HG03354 (cell line): ENCODE results near the gene ABLIM1.

Experiments
- ATAC-seq: cut with Tn5 transposase; IDR thresholded peaks from one replicate; pipeline ENCODE4 v1.9.1; 2021; ENCODE audit warnings: mild to moderate bottlenecking; ENCODE audit not compliant: unreplicated experiment, poor library complexity, severe bottlenecking

Gene ABLIM1

GRCh38 chr10:114387784-114388183 is 270.3 kb downstream of the ABLIM1 start:
- no peak for ATAC-seq

DNA sequence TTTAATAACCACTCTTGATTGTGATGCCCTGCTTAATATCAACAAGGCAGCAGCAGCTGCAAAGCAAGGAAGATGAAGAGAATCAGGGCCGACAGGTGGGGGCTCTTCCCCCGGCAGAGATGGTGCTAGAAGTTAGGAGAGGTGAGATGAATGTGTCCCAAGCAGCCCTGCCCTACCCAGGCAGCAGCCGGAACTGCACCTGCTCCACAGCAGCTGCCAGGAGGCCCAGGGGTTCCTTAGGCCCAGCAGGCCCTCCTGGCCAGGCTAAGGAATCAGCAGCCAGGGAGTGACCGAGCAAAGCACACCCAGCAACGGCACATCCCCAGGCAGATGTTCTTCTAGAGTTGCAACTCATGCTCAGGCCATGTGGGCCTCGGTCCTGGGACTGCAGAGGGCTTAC is 271.6 kb downstream of the ABLIM1 start:
- no peak for ATAC-seq

DNA sequence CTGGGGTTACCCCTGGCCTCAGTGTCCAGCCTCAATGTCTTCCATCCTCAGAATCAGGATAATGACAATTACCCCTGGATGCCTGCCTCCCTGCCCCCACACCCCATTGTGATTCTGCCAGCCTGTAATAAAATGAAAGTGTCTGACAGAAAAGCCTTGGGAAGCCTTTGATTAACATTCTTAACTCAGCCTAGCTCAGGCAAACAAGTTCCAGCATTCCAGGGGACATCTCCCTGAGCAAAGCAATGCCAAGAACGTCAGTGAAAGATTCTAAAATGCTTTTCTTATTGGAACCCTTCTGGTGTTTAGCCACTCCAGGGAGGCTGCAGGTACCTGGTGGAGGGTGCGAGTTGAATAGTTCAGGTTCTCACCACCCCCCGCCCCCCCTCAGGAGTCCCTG is 272.5 kb downstream of the ABLIM1 start:
- ATAC-seq = no peak

DNA sequence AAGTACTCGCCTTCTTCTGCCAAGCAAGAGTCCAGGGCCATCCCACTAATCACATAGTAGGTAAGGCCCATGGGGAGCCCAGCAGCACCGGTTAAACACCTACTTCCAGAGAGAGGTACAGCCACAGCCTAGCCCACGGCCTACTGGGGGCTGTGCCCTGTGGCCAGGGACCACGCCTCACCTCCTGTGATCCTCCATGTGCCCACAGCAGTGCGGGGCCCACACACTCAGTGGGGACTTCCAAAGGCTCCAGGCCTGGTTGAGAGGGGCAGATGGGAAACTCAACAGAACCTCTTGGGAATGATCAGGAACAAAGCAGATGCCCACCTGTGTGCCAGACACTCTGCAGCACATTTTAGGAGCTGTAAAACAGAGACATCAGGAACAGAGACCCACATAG is 273.5 kb downstream of the ABLIM1 start:
- no peak for ATAC-seq

DNA sequence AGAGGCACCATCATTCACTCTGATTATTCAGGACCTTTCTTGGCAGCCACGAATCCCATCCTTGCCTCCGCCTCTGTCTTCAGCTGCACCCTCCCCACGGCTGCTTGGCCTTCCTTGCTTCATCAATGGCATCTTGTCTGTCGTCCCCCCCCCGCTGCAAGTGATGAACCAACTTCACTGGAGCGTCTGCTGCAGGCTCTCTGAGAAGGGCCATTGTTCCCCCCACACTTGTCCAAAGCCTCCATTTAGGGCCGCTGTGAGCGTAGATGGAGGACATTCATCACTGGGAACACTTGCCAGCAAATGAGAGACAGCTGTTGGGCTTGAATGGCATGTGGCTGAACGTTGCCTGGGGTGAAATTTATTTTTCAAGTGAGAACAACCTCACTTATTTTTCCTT is 273.9 kb downstream of the ABLIM1 start:
- ATAC-seq = no peak
